BE2C (cell line): ENCODE data around the gene PROK1.

Experiments used
- DNase-seq: peaks from one replicate; pipeline ENCODE4 v3.0.0-alpha.2; 2020
- H3K27me3 ChIP-seq: fragments of 250-450 bp; sonication (Bioruptor Pico); 2 replicates; pipeline ENCODE4 v1.5.1; 2020; ENCODE audit warnings: mild to moderate bottlenecking
- H3K36me3 ChIP-seq: fragments of 250-450 bp; sonication (Bioruptor Pico); 2 replicates; pipeline ENCODE4 v1.5.1; 2020; ENCODE audit warnings: mild to moderate bottlenecking
- H3K4me1 ChIP-seq: fragments of 250-450 bp; sonication (Bioruptor Pico); 2 replicates; pipeline ENCODE4 v1.5.1; 2020
- H3K4me3 ChIP-seq: 2 replicates; pipeline ENCODE4 v1.5.1; 2011; ENCODE audit warnings: low read depth, low read length
- H3K9me3 ChIP-seq: fragments of 250-450 bp; sonication (Bioruptor Pico); 2 replicates; pipeline ENCODE4 v1.5.1; 2020
- TF ChIP-seq, protein P1 (sequence below): IDR thresholded peaks from 2 replicates; pipeline ENCODE4 v1.5.1; 2012; ENCODE audit warnings: mild to moderate bottlenecking, low read depth, low read length

Gene PROK1

DNA sequence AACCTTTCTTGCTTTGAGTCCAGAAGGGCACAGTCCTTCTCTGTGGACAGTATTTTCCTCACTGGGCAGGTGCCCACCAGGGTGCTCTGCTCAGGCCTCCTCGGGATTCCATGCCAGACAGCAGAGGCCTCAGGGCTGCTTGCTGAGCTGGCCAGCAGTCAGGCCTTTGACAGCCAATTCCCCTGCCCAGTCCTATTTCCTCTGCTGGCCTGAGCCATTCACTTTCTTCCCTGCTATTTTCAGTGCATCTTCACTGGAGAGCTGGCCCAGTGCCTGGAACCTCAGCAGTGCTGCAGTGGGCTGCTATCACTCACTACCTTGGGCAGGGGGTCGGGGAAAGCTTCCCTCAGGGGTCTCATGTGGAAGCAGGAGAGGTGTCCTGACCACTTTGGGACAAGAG is 34.8 kb downstream of the PROK1 start:
- H3K4me1 ChIP-seq: no peaks in the 10 kb centered on the region
- DNase-seq: no peak
- no peak overlapping the region for H3K4me3 ChIP-seq
- no peaks in the 10 kb centered on the region for H3K9me3 ChIP-seq
- no peaks in the 10 kb centered on the region for H3K27me3 ChIP-seq
- TF ChIP-seq, protein P1, sequence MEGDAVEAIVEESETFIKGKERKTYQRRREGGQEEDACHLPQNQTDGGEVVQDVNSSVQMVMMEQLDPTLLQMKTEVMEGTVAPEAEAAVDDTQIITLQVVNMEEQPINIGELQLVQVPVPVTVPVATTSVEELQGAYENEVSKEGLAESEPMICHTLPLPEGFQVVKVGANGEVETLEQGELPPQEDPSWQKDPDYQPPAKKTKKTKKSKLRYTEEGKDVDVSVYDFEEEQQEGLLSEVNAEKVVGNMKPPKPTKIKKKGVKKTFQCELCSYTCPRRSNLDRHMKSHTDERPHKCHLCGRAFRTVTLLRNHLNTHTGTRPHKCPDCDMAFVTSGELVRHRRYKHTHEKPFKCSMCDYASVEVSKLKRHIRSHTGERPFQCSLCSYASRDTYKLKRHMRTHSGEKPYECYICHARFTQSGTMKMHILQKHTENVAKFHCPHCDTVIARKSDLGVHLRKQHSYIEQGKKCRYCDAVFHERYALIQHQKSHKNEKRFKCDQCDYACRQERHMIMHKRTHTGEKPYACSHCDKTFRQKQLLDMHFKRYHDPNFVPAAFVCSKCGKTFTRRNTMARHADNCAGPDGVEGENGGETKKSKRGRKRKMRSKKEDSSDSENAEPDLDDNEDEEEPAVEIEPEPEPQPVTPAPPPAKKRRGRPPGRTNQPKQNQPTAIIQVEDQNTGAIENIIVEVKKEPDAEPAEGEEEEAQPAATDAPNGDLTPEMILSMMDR: no peak
- no peaks in the 10 kb centered on the region for H3K36me3 ChIP-seq

DNA sequence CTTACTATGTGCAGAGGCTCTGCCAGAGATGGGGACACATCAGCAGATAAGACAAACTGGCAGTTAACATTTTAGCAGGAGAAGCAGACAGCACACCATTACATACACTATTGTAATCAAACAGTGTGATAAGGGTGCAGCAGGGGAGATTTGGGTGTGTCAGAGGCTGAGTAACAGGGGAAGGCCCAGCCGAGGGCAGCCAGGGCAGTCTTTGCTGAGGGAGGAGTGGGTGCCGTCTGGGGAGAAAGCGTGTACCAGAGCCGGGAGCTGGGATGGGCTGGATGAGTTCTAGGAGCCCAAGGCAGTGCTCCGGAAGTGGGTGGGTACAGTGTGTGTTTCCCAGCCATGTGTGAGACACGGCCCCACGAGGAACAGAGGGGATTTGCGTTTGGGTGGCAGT is 36.8 kb downstream of the PROK1 start:
- TF ChIP-seq, protein P1: no peak
- H3K27me3 ChIP-seq: no peaks in the 10 kb centered on the region
- no peak overlapping the region for H3K4me3 ChIP-seq
- H3K4me1 ChIP-seq: no peaks in the 10 kb centered on the region
- DNase-seq: peak; percentile 27
- H3K36me3 ChIP-seq: no peaks in the 10 kb centered on the region
- no peaks in the 10 kb centered on the region for H3K9me3 ChIP-seq

DNA sequence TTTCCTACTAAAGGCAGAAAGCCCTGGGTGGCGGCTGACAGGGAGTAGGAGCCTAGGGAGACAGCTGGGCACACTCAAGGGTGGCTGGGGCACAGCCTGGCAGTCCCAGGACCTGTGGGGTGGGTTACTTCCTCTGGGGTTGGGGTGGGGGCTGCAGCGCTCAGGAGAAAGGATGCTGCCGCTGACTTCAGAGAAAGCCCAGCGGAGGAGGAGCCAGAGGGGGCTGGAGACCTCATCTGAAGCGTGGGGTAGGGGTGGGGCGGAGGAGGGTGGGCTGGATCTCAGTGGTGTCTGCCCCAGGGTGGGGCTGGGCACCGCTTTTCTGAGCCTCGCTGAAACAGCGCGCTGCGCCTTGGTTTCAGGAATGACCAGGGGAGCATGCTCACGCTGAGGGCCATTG is 37.2 kb downstream of the PROK1 start:
- TF ChIP-seq, protein P1: no peak
- Histone ChIP-seq H3K36me3 (no peaks in the 10 kb centered on the region), H3K9me3 (no peaks in the 10 kb centered on the region), H3K4me1 (no peaks in the 10 kb centered on the region), H3K27me3 (no peaks in the 10 kb centered on the region), H3K4me3 (no peak overlapping the region)
- no peak for DNase-seq

DNA sequence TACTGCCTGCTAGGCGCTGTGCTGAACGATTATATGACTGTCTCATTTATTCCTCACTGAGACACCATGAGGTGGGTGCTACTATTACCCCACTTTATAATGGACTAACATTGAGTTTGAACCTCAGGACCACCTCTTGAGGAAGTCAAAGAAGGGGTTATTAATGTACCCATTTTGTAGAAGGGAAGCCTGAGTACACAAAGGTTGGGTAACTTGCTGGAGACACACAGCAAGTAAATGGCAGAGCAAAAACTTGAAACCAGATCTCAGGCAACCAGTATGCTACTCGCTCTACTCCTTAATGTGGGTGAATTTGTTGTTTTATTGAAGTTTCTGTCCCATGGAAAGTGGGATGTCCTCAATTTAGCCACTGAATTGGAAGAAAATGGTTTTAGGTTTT is 37.9 kb downstream of the PROK1 start:
- Histone ChIP-seq H3K9me3 (no peaks in the 10 kb centered on the region), H3K4me1 (no peaks in the 10 kb centered on the region), H3K27me3 (no peaks in the 10 kb centered on the region), H3K4me3 (no peak overlapping the region), H3K36me3 (no peaks in the 10 kb centered on the region)
- TF ChIP-seq, protein P1: no peak
- no peak for DNase-seq

DNA sequence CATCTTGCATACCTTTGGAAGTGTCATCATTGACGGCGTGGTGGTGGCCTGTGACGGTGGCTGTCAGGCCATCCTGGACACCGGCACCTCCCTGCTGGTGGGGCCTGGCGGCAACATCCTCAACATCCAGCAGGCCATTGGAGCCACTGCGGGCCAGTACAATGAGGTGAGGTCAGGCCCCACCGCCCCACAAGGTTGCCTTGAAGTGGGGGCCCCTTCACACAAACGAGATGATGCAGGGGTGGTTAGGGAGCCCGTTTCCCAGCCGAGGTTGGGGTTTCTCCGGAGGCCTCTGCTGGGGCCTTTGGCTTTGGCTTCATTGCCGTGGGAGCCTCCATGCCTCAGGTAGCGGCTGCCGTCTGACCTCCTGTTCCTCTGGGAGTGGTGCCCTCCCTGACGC is 38.5 kb downstream of the PROK1 start:
- Histone ChIP-seq H3K4me1 (no peaks in the 10 kb centered on the region), H3K9me3 (no peaks in the 10 kb centered on the region), H3K36me3 (no peaks in the 10 kb centered on the region), H3K4me3 (no peak overlapping the region), H3K27me3 (no peaks in the 10 kb centered on the region)
- no peak for DNase-seq
- TF ChIP-seq, protein P1: no peak

DNA sequence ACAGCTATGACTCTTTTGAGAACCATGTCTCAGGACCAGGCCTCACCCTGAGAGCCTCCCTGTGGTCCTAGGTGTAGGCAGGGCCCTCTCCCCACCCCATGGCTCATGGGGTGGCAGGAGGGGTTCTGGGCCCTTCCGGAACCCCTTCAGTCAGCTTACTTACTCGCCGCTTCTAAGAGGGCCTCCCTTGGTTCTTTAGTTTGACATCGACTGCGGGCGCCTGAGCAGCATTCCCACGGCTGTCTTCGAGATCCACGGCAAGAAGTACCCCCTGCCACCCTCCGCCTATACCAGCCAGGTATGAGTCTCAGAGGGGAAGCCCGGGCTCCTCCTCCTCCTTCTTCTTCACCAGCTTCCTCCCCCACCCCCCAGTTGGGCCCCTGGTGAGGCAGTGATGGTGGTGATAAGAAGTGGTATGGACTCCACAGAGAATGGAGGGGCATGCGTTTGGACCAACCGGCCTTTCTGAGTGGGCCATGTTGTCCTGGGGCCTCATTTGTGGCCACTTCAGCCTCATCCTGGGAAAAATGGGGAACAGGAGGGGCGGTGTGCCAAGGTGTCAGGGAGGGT is 39.1 kb downstream of the PROK1 start:
- no peaks in the 10 kb centered on the region for H3K27me3 ChIP-seq
- no peak overlapping the region for H3K4me3 ChIP-seq
- DNase-seq: no peak
- no peaks in the 10 kb centered on the region for H3K36me3 ChIP-seq
- H3K4me1 ChIP-seq: no peaks in the 10 kb centered on the region
- TF ChIP-seq, protein P1: no peak
- H3K9me3 ChIP-seq: no peaks in the 10 kb centered on the region
